OCI-LY7 (cell line): ENCODE results near the gene MCUR1. TPM values are rescaled to one million over a fixed set of nuclear protein-coding genes. Genes with fewer than 3 reads are reported as not detected.

Experiments
- BruUV-seq: library from RNA; stranded (reverse); fragments of 400-500 nt; replicated peaks from 2 replicates; lab custom pipeline; 2021; lab: Mats Ljungman, UMichigan
- CTCF ChIA-PET: fragments of 300-600 bp; sonication (Branson Sonifier 250); formaldehyde crosslinking; loops from one replicate; lab custom pipeline; 2022; ENCODE audit warnings: antibody characterized with exemption; ENCODE audit not compliant: unreplicated experiment; lab: Charles Lee
- POLR2A ChIA-PET: fragments of 300-600 bp; sonication (Branson Sonifier 250); formaldehyde crosslinking; loops from one replicate; lab custom pipeline; 2022; ENCODE audit warnings: antibody characterized with exemption; lab: Charles Lee
- DNase-seq: peaks from one replicate; pipeline ENCODE4 v3.0.0-alpha.2; 2015; ENCODE audit warnings: low spot score
- H2AFZ ChIP-seq: fragments of 200-600 bp; sonication (generic), shearing (Covaris generic); 2 replicates; pipeline ENCODE4 v1.6.1; 2014; ENCODE audit warnings: mild to moderate bottlenecking, antibody characterized with exemption, low read length, moderate library complexity
- H3K27ac ChIP-seq: fragments of 200-600 bp; sonication (generic); 2 replicates; pipeline ENCODE4 v1.5.1; 2014; ENCODE audit warnings: mixed run types, low read depth, mild to moderate bottlenecking, moderate library complexity, low read length, inconsistent platforms; ENCODE audit not compliant: poor library complexity, severe bottlenecking
- H3K36me3 ChIP-seq: fragments of 200-600 bp; sonication (generic); 2 replicates; pipeline ENCODE4 v1.6.1; 2014; ENCODE audit warnings: mild to moderate bottlenecking, antibody characterized with exemption, low read length, moderate library complexity, mixed read lengths; ENCODE audit not compliant: insufficient read depth
- H3K4me1 ChIP-seq: fragments of 200-600 bp; sonication (generic); 2 replicates; pipeline ENCODE4 v1.5.1; 2014; ENCODE audit warnings: mild to moderate bottlenecking, low read length; ENCODE audit not compliant: insufficient read depth, poor library complexity, severe bottlenecking
- H3K4me2 ChIP-seq: fragments of 200-600 bp; sonication (generic); 2 replicates; pipeline ENCODE4 v1.6.1; 2014; ENCODE audit warnings: mild to moderate bottlenecking, low read length
- H3K4me3 ChIP-seq: fragments of 200-600 bp; sonication (generic); 2 replicates; pipeline ENCODE4 v1.5.1; 2014; ENCODE audit warnings: mild to moderate bottlenecking, low read depth, low read length; ENCODE audit not compliant: poor library complexity, severe bottlenecking
- H3K79me2 ChIP-seq: fragments of 200-600 bp; sonication (generic); 2 replicates; pipeline ENCODE4 v1.6.1; 2016; ENCODE audit warnings: low read depth, mild to moderate bottlenecking, low read length, moderate library complexity, mixed read lengths; ENCODE audit not compliant: insufficient read depth
- H3K9me2 ChIP-seq: fragments of 200-600 bp; sonication (generic); 2 replicates; pipeline ENCODE4 v1.6.1; 2016; ENCODE audit warnings: mild to moderate bottlenecking, low read length, mixed read lengths; ENCODE audit not compliant: insufficient read depth
- H3K9me3 ChIP-seq: fragments of 200-600 bp; sonication (generic); 2 replicates; pipeline ENCODE4 v1.6.1; 2014; ENCODE audit warnings: mild to moderate bottlenecking, mixed run types, low read length, mixed read lengths
- H4K20me1 ChIP-seq: fragments of 200-600 bp; sonication (generic); 2 replicates; pipeline ENCODE4 v1.6.1; 2014; ENCODE audit warnings: mild to moderate bottlenecking, antibody characterized with exemption, low read length, moderate library complexity, mixed read lengths; ENCODE audit not compliant: insufficient read depth
- EZH2phosphoT487 ChIP-seq: fragments of 200-600 bp; sonication (generic); IDR thresholded peaks from 2 replicates; pipeline ENCODE4 v1.6.1; 2018; ENCODE audit warnings: low read depth, borderline replicate concordance, mild to moderate bottlenecking, mixed run types, antibody characterized with exemption, low read length, moderate library complexity, mixed read lengths
- intact Hi-C: fragments of 100-400 bp; cut with micrococcal nuclease; formaldehyde crosslinking; loops from one replicate; pipeline ENCODE4 v1.10.0; 2022; ENCODE audit not compliant: unreplicated experiment
- total RNA-seq, 2 experiments: library from RNA; depleted of rRNA in 1 of 2; stranded (reverse); fragments of >200 nt in 1 of 2; shearing (Covaris generic) in 1 of 2; gene quantifications; 2 replicates each; pipeline ENCODE4 v1.2.3, GENCODE V29; 2014 to 2022
- TF ChIP-seq, protein P1 (sequence below): fragments of 200-600 bp; sonication (generic); conservative IDR thresholded peaks from 2 replicates; pipeline ENCODE4 v1.5.1; 2014; ENCODE audit warnings: mild to moderate bottlenecking, antibody characterized with exemption, low read length, moderate library complexity, mixed read lengths

MCUR1 gene
- total RNA-seq, 2 experiments from 2014 or later: 17.3 to 31.1 TPM

DNA sequence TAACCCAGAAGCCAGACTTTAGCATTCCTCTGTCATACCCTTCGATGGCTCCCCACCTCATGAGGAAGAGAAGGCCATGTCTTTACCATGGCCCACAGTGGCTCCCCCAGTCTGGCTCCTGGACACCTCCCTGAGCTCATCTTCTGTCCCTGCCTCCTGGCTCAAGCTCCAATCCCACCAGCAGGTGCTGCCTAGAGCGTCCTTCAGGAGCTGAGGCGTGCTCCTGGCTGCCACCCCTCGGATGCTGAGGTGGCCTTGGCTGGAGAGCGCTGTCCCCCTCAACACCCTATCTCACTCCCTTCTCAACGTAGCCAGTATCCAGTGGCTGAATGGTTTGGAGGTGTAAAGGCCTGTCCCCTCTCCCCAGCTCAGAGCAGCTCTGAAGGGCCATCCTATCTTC lies 55.3 kb downstream of the MCUR1 start:
- Histone ChIP-seq H3K36me3 (no peaks in the 10 kb centered on the region), H3K79me2 (no peaks in the 10 kb centered on the region), H3K9me3 (no peaks in the 10 kb centered on the region), H3K4me2 (no peak overlapping the region), H3K27ac (no peak overlapping the region), H3K9me2 (no peaks in the 10 kb centered on the region), H4K20me1 (no peaks in the 10 kb centered on the region), H2AFZ (no peak overlapping the region), H3K4me1 (peaks cover 17% of the 10 kb centered on the region), H3K4me3 (no peak overlapping the region)
- intact Hi-C loops: no loop called here
- no TSS peak for BruUV-seq
- ChIA-PET CTCF (interaction anchor here (0.6 kb wide), 1 partner anchor 796 kb away, joined by 4 read pairs; no protein-coding TSS in a partner anchor), POLR2A (interaction anchor here (0.5 kb wide), 2 partner anchors 85 to 317 kb away, joined by 3 to 4 read pairs; no protein-coding TSS in a partner anchor)
- no peak for DNase-seq
- TF ChIP-seq EZH2phosphoT487: no peak
- TF ChIP-seq, protein P1, sequence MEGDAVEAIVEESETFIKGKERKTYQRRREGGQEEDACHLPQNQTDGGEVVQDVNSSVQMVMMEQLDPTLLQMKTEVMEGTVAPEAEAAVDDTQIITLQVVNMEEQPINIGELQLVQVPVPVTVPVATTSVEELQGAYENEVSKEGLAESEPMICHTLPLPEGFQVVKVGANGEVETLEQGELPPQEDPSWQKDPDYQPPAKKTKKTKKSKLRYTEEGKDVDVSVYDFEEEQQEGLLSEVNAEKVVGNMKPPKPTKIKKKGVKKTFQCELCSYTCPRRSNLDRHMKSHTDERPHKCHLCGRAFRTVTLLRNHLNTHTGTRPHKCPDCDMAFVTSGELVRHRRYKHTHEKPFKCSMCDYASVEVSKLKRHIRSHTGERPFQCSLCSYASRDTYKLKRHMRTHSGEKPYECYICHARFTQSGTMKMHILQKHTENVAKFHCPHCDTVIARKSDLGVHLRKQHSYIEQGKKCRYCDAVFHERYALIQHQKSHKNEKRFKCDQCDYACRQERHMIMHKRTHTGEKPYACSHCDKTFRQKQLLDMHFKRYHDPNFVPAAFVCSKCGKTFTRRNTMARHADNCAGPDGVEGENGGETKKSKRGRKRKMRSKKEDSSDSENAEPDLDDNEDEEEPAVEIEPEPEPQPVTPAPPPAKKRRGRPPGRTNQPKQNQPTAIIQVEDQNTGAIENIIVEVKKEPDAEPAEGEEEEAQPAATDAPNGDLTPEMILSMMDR: no peak

DNA sequence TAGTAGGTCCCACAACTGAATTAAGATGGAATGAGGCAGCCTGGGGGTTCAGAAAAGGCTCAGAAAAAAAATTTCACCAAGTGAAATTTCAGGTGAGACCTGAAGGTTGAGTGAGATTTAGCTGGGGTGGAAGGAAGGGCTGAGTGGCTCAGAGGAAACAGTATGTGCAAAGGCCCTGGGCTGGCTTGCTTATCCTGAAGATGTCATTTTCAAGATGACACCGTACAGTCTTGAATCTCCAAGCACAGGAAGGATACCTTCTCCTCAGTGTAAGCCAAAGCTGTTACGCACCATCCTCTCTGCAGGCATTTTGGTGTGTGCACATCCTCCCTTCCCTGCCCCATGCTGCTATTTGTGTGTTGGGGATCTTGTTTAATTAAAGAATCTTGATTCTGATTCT lies 59.7 kb downstream of the MCUR1 start:
- CTCF ChIA-PET: no interaction called here
- no peak overlapping the region for H3K4me2 ChIP-seq

DNA sequence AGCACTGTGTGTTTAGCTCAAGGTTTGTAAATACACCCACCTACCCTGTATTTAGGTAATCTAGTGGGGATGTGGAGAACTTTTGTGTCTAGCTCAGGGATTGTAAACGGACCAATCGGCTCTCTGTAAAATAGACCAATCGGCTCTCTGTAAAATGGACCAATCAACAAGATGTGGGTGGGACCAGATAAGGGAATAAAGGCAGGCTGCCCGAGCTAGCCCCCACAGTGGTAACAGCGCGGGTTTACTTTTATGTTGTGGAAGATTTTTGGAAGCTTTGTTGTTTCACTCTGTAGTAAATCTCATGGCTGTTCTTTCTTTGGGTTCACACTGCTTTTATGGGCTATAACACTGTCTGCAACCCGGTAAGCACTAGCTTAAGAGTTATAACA lies 70.6 kb downstream of the MCUR1 start:
- H3K4me3 ChIP-seq: no peak overlapping the region
- H3K36me3 ChIP-seq: no peaks in the 10 kb centered on the region
- H2AFZ ChIP-seq: no peak overlapping the region
- H3K4me2 ChIP-seq: no peak overlapping the region
- no TSS peak for BruUV-seq
- ChIA-PET POLR2A (no interaction called here), CTCF (no interaction called here)
- DNase-seq: no peak
- H3K9me2 ChIP-seq: no peaks in the 10 kb centered on the region
- intact Hi-C loops: no loop called here
- H3K9me3 ChIP-seq: no peaks in the 10 kb centered on the region
- no peaks in the 10 kb centered on the region for H3K79me2 ChIP-seq
- no peaks in the 10 kb centered on the region for H4K20me1 ChIP-seq
- no peak overlapping the region for H3K27ac ChIP-seq
- TF ChIP-seq, protein P1: no peak
- TF ChIP-seq EZH2phosphoT487: no peak
- no peaks in the 10 kb centered on the region for H3K4me1 ChIP-seq

More for the DNA sequence above, 59.7 kb downstream of the MCUR1 start:
- no peaks in the 10 kb centered on the region for H3K36me3 ChIP-seq
- BruUV-seq: no TSS peak
- TF ChIP-seq, protein P1: no peak
- TF ChIP-seq EZH2phosphoT487: no peak
- POLR2A ChIA-PET: no interaction called here
- no peaks in the 10 kb centered on the region for H3K9me2 ChIP-seq
- no peak for DNase-seq
- H4K20me1 ChIP-seq: no peaks in the 10 kb centered on the region
- no peaks in the 10 kb centered on the region for H3K79me2 ChIP-seq
- H3K9me3 ChIP-seq: no peaks in the 10 kb centered on the region
- no peak overlapping the region for H3K4me3 ChIP-seq
- no peak overlapping the region for H2AFZ ChIP-seq
- intact Hi-C loops: no loop called here
- no peak overlapping the region for H3K27ac ChIP-seq
- no peaks in the 10 kb centered on the region for H3K4me1 ChIP-seq
